HG03521 (cell line): Measurements from ENCODE around the gene C3orf22.
"Not testable (repeated sequence)": the region's sequence is repeated elsewhere in the genome, so short reads cannot be mapped to it uniquely, and the experiment has no call there.

Source experiments
- ATAC-seq: cut with Tn5 transposase; IDR thresholded peaks from one replicate; pipeline ENCODE4 v1.9.1; 2021; ENCODE audit warnings: mild to moderate bottlenecking, moderate library complexity; ENCODE audit not compliant: unreplicated experiment

The C3orf22 gene

DNA sequence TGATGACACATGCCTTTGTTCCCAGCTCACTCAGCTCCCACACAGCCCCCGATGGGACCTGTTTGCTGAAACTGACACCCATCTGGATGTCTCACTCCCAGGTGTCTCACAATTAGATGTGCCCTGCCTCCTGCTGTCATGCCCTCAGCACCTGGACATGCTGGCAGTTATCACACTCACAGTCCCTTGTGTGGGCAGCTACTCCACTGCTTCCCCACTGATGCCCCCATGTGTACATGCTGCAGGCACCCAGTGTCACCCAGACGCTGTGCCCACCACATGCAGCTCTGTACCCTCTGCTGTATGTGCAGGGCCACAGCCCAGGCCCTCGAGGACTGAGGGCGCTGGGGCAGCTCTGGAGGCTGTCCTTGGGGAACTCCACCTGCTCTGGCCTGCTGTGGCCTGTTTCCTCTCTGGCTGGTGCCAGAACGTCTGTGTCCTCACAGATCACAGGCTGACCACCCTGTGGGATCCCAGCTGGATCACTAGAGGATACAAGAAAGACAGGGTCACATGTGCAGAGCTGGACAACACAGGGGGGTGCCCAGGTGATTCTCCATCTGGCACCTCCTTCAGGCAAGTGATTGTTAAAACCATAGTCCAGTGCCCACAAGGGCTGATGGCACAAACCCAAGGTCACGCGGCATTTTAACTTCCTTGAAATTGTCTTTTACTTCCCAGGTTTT is 14.0 kb downstream of the C3orf22 start:
- ATAC-seq, result no peak

DNA sequence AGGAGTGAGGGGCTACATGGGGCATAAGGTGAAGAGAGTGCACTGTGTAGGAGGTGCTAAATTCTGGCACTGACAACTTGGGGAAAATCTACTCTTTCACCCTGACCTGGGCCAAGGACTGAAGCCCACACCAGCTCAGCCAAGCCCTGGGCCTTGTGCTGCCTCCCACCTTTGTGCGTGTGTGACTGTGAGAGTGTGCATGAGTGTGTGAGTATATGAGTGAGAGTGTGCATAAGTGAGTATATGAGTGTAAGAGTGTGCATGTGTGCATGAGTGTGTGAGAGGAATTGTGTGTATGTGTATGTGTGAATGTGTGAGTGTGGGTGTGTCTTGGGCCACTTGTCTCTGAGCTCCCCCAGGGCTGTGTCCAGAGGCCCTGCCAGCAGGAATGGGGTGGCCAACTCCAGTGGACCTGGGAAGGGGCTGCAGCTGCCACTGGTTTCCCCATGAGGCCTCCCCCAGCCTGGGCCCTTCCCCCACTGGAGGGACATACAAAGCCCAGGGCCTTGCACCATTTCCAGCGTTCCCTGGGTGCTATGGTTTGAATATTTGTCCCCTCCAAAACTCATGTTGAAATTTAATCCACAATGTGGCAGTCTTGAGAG is 15.2 kb downstream of the C3orf22 start:
- ATAC-seq, result no peak

DNA sequence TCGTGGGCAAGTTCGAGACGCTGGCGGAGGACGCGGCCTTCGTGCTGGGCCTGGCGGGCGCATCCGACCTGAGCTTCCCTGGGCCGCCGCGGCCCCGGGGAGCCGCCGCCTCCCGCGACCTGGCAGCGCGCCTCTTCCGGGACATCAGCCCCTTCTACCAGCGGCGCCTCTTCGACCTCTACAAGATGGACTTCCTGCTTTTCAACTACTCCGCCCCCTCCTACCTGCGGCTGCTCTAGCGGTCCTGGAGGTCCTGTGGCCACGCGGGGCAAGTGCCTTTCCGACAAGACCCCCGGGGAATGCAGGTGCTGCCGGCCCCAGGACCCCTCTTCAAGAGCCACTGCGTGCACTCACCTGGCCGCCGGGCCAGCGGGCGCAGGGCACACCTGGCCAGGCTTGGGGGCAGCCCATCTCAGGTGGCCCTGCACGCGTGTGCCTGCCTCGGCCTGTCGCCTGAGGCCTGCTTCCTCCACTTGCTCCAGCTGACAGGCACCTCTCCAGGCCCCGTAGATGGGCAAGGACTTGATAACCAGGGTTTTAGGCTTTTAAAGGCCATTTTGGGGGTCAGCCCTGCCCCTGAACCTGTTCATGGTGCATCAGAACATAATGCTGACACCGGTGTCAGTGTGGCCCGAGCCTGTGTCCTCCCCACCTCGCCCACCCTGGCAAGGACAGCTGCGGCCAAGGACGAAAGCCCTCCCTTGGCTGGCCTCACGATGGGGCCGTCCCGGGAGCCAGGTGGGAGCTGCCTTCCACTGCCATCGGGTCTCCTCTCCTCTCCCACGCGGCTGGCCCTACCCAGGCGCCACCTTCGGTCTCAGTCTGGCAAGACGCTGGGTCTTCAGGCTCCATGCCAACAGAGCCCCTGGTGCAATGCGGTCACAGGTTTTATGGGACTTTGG is 16.1 kb downstream of the C3orf22 start:
- no peak for ATAC-seq

DNA sequence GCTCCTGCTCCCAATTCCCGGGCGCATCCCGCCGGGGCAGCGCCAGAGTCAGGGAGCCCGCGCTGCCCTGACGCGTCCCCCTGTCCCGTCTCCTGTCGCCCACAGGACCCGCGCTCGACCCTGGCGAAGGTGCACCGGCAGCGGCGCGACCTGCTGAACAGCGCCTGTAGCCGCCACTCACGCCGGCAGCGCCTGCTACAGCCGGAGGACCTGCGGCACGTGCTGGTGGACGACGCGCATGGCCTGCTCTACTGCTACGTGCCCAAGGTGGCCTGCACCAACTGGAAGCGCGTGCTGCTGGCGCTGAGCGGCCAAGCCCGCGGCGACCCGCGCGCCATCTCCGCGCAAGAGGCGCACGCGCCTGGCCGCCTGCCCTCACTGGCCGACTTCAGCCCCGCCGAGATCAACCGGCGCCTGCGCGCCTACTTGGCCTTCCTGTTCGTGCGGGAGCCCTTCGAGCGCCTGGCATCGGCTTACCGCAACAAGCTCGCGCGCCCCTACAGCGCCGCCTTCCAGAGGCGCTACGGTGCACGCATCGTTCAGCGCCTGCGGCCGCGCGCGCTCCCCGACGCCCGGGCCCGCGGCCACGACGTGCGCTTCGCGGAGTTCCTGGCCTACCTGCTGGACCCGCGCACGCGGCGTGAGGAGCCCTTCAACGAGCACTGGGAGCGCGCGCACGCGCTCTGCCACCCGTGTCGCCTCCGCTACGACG is 16.9 kb downstream of the C3orf22 start:
- ATAC-seq, result no peak

DNA sequence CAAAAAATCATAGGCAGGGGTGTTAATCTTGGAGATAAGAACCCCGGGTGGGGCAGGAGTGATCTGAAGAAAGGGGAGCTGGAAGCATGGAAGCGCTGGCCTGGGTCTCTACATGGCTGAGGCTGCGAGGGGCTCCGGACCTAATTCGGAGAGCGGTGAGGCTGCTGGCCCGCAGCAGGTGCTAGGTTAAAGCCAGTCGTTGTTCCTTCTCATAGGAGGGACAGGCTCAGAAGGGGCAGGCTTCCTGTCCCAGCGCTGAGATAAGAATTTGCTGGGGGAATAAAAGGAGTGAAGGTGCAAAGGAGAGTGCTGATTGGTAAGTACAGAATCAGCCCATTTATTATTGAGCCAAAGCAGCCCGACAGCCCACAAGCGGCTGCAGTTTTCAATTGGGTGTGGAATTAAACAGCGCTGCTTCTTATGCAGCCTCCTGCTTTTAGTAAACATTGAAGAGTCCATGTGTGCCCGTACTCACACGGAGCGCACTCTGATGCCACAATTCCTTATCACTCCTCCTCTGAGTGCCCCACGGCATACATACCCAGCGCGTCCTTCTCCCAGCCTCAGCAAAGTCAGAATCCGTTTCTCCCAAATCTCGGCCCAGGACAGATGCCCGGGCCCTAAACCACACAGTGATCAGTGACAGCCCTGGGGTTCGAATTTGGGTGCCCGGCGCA is 17.6 kb downstream of the C3orf22 start:
- ATAC-seq, result no peak

DNA sequence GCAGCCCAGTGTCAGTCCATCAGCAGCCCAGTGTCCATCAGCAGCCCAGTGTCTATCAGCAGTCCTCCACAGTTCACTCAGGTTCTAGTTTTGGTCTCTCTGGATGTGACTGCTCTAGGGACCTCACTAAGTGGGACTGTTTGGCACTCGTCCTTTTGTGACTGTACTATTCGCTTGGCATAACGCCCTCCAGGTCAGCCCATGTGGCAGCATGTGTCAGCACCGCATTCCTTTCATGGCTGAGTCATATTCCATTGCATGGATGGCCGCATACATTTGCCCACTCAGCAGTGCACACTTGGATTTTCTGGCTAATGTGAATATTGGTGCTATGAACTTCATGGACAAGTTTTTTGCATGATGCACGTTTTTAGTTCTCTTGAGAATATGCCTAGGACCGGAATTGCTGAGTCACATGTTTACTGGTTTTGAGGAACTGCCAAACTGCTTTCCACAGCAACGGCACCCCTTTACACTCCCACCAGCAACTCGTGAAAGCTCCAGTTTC is 18.3 kb downstream of the C3orf22 start:
- no peak for ATAC-seq

DNA sequence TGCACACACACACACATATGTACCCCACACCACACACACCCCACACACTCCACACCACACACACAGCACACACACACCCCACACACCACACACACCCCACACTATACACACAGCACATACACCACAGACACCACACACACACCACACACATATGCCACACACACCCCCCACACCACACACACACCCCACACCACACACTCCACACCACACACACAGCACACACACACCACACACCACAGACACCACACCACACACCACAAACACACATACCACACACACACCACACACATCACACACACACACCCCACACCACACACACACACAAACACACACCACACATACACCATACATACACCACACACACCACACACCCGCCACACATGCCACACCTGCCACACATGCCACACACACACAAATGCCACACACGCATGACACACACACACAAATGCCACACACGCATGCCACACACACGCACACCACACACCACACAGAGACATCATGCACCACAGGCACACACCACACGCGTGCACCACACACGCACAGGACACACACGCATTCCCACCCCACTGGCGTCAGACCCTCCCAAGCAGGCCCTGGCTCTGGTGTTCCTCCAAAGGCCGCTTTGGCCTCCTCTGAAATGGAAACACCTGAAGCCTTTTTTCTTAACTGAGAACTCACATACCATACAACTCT is 19.0 kb downstream of the C3orf22 start:
- ATAC-seq, result no peak

DNA sequence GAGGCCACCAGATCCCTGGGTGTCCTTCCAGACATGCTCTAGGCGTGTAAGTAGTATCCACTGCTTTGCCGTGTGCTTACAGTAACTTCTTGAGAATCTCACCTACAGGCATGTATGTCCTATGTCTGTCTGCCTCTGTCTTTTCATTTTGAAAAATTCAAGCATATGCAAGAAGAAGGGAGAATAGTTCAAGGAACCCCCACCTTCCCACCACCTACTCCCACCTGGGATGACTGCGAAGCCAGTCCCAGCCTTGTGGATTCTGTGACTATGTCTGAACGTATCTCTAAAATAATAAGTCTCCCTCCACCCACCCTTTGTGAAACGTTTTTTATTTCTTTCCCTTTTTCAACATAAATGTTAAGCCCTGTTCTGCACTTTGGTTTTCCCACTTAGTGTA is 19.8 kb downstream of the C3orf22 start:
- ATAC-seq, result no peak

DNA sequence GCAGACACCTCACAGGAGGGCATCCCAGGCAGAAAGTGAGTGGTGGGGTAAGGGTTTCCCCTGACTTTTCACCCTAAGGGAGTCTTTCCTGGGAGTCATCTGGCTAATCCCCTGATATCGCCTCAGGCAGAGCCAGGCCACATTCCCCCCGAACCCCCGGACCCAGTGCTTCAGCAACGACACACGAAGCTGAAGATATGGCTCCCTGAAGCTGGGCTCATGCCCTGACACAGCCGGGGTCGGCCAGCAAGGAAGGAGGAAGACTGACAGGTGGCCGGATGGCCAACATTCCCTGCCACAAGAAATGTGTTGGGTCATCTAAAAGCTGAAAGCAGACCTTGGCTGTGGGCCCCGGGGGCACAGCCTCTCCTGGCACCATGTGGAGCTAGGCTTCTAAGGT is 20.4 kb downstream of the C3orf22 start:
- no peak for ATAC-seq

DNA sequence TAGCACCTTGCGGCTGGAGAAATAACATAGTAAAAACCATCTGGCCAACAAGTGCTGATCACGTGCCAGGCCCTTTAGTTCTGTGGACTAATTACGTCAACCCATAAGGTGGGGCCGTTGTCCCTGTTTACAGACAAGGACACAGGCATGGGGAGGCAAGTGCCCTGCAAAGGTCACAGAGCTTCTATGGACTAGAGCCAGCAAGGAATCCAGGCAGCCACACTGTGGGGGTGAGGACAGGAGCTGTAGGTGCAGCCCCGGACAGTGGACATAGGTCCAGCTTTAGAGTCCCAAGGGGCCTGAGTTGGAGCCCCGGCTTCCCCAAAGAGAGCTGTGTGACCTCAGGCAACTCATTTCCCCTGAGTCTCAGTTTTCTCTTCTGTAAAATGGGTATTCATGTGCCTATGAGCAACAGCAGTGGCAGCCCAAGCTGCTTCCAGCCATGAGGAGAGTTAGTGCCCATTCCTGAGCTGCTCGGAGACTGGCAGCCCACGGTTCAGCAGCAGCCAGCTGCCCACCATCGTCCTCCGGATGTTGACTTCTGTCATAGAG is 20.9 kb downstream of the C3orf22 start:
- no peak for ATAC-seq

DNA sequence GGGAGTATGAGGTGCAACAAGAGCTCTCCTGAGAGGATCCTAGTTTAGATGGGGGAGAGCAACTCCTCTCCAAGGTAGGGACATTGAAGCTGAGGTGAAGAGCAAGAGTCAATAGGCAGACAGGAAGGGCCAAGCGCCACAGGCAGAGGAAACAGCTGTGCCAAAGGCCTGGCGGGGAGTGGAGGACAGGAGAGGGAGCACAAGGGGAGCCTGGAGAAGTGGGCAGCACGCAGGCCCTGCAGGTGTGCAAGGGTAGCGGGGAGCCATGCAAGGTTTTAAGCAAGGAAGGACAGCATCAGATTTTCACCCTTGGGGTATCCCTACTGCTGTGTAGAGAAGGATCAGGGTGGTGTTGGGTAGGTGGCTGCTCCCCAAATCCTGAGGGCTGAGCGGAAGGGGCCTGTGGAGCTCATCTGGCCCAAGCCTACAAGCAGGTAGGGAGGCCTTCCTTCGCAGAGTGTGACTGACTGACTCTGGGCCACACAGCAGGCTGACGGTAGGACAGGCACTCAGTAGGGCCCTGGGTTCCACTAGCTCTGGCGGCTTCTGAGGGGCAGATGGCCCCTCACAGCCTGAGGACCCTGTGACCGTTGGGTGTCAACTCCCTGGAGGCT is 21.5 kb downstream of the C3orf22 start:
- no peak for ATAC-seq

DNA sequence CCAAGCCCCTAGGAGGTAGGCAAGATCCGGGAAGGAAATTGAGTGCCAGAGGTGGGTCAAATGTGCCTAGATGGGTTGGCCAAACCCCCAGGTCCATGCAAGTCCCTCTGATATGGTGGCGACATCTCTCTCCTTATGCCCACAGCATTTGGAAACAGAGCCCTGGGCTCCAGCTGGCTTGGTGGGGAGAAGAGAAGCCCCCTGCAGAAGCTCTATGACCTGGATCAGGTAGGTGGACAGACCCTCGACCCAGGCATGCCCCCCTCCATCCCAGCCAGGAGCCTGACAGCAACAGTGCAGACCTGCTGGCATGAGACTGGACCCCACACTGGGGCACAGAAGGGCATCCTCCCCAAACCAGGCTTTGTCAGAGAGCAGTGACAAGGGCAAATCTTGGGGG is 22.6 kb downstream of the C3orf22 start:
- ATAC-seq, result no peak

DNA sequence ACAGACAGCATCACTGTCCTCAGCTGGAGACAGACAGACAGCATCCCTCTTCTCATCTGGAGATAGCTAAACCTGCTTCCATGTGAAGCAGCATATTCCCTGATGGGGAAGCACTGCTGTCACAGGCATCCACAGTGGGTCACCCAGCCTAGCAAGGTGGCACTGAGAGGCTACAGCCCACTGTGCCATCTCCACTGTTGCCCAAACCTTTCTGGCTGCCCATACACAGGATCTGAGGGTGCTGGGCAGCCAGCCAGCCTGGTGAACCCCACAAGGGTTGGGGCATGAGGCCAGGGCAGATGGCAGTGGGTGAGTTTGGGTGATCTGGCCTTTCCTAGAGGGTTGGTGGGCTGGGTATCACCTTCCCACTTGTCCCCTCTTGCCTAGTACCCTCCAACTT is 23.1 kb downstream of the C3orf22 start:
- no peak for ATAC-seq

DNA sequence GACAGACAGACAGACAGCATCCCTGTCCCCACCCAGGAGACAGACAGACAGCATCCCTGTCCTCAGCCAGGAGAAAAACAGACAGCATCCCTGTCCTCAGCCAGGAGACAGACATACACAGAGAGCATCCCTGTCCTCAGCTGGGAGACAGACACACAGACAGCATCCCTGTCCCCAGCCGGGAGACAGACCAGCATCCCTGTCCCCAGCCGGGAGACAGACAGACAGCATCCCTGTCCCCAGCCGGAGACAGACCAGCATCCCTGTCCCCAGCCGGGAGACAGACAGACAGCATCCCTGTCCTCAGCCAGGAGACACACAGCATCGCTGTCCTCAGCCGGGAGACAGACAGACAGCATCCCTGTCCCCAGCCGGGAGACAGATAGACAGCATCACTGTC is 24.0 kb downstream of the C3orf22 start:
- not testable (repeated sequence) for ATAC-seq

DNA sequence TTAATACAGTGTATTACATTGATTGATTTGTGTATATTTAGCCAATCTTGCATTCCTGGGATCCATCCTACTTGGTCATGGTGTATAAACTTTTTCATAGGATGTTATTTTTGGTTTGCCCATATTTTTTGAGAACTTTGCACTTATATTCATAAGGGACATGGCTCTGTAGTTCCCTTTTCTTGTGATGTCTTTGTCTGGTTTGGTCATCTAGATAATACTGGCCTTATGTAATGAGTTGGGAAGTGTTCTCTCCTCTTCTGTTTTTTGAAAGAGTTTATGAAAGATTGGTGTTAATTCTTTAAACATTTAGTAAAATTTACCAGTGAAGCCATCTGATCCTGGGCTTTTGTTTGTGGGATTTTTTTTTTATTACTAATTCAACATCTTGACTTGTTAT is 25.2 kb downstream of the C3orf22 start:
- no peak for ATAC-seq

DNA sequence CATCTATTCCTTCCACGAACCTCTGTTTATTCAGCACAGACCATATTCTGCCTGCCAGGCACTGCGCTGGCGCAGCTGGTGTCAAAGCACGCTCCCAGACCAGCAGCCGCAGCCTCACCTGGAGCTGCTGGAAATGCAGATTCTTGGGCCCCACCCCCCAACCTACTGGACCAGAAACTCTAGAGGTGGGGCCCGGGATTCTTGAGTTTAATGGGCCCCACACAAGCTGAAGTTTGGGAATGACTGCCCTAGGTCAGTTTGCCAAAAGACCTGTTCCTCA is 27.7 kb downstream of the C3orf22 start:
- ATAC-seq, result no peak

DNA sequence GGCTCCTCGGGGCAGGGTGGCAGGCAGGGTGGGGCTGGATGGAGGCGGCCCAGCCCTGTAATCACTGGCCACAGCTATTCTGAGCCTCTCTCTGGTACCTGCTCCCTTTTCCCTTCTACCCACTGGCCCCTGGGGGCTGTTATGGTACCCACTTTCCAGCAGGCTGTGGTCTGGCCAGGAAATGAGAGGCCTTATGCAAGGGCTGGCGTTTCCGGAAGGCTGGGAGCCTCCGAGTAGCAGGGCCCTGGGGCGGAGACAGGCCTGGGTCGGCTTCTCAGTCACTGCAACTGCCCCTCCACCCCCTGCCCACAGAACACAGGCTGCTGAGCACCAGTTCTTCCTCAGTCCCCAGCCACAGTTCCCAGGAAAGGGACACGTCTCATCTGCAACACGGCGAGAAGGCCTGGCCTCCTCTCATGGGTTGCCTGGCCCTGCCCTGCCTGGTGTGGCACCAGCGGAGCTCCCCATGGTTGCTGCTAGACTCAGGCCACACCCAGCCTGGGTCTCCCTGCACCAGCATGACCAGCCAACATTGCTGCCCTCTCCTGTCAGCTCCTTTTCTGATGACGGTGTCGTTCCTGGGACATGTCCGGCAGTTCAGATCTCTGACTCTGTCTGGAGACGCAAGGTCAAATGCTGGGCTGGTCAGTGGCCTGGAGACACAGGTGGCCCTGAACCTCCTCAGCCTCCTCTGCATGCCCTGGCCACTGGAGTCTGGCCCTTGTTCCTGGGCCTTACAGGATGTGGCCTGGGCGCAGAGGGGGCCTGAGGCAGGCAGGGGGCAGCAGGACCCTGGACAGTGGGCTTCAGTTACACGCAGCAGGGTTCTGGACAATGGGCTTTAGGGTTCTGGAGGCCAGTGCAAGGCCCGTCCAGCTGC is 28.3 kb downstream of the C3orf22 start:
- no peak for ATAC-seq

DNA sequence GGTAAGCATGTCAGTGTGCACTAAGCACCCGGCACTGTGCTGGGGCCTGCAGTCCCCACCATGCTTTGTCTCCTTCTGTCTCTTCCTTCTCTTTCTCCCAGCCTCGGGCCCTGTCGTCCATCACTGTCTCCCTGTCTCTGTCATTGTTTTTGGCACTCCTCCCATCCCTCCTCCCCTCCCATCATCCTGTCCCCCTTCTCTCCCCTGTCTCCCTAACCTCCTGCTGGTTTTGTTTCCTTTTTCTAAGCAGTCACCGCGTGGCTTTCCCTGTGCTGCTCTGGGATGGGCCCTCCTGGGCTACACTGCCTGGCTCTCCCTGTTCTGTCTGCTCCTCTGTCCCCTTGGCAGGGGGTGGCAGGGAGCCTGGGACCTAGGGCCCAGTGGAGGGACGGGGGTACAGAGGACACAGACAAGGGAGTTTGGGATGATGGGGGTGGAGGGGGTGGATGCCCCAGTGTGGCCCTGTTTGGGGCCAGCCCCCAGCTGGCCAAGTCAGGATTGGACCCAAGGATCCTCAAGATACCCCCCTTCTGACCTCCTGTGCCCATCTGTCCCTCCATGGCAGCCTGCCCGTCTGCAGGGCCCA is 29.1 kb downstream of the C3orf22 start:
- ATAC-seq, result no peak
